GM21529 (cell line): ENCODE data around the gene PDK2.
A peak's percentile ranks its signal among the peaks of the same experiment; 100 is the strongest.

Experiments used
- ATAC-seq: cut with Tn5 transposase; IDR thresholded peaks from one replicate; pipeline ENCODE4 v1.9.1; 2021; ENCODE audit not compliant: unreplicated experiment

The PDK2 gene

GRCh38 chr17:50078430-50078829, 16.7 kb upstream of the PDK2 start:
- no peak for ATAC-seq

DNA sequence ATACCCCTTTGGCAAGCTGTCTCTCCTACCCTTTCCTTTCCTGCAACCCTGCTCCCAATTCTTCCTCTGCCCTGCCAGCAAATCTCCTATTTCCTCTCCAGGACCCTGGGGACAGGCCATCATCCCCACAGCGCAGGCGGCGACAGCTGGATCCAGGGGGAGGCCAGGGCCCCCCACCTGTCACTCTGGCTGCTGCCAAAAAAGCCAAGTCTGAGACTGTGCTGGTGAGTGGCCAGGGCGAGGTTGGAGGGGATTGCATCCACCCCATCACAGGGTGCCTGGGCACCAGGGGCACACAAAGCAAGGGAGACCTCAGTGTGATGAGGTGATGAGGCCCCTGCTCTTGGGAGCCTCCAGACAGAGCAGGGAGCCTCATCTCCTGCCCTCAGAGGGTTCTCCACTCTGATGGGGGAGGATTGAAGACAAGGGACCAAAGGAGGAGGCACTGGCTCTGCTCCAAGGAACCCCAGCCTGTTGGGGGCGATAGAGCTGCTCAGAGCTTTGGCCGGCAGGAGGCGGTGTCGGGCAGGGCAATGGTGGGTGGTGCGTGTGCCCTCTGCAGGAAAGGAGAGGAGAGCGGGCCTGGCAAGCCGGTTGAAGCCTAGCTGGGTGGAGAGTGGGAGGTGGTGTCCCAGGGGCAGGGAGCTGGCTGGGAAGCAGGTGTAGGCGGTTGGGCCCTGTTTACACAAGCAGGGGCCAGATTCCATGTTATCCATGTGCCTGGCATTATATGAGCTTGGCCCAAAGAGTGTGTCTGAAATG, 15.6 kb upstream of the PDK2 start:
- no peak for ATAC-seq

DNA sequence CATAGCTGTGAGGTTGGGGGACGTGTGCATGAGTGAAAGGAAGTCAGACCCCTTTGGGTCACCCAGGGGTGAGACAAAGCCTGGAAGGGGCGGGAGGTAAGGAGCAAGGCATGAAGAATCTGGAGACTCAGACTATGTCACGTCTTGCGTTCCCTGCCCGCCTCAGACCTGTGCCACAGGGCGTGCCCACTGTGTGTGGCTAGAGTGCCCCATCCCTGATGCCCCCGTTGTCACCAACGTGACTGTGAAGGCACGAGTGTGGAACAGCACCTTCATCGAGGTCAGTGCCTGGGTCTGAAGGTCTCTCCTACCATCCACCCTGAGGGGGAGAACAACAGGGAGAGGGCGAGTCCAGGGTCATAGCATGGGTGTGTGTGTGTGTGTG, 15.1 kb upstream of the PDK2 start:
- no peak for ATAC-seq

DNA sequence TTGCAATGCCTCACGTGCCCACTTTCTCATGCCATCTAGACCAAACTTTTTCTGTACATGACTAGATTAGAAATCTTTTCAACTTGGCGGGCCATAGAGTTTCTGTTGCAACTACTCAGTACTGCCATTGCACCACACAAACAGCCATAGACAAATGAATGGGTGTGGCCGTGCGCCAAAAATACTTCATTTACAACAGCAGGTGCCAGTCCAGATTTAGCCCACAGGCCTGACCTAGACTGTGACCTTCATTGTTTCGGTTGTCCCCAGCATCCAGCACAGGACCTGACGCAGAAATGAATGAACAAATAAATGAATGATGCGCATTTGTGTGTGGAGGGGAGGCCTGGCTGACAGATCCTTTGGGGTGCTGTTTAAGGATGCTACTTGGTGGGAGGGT, 14.3 kb upstream of the PDK2 start:
- no peak for ATAC-seq

DNA sequence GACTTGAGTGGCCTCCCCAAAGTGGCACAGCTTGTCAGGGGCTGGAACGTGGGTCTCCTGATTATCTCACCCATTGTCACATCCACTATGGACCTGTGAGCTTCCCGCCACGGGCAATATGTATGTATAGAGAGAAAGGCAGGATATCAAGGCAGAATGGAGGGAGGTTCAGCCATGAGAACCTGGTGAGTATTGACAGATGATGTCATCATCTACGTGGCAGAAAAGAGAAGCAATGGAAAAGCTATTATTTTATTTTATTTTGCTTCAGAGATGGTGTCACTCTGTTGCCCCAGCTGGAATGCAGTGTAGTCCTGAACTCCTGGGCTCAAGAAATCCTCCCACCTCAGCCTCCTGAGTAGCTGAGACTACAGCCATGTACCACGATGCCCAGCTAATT, 13.4 kb upstream of the PDK2 start:
- no peak for ATAC-seq

GRCh38 chr17:50087246-50087911, 7.8 kb upstream of the PDK2 start:
- peak; percentile 64 for ATAC-seq

DNA sequence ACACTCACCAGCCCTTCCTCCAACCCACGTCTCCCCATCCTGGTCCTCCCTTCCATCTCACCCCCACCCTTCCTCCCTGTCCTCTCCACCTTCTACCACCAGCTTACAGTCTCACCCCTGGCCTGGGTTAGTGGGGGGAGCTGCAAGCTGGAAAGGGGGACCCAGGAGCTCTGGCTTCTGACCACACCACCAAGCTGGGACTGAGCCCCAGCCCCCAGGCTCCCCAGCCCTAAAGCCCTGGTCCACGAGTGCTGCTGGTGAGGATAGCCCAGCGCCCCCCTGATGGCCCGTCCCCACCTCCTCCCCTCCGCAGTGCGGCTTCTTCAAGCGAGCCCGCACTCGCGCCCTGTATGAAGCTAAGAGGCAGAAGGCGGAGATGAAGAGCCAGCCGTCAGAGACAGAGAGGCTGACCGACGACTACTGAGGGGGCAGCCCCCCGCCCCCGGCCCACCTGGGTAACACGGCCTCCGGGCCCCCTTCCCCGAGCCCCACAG, 7.2 kb upstream of the PDK2 start:
- no peak for ATAC-seq

DNA sequence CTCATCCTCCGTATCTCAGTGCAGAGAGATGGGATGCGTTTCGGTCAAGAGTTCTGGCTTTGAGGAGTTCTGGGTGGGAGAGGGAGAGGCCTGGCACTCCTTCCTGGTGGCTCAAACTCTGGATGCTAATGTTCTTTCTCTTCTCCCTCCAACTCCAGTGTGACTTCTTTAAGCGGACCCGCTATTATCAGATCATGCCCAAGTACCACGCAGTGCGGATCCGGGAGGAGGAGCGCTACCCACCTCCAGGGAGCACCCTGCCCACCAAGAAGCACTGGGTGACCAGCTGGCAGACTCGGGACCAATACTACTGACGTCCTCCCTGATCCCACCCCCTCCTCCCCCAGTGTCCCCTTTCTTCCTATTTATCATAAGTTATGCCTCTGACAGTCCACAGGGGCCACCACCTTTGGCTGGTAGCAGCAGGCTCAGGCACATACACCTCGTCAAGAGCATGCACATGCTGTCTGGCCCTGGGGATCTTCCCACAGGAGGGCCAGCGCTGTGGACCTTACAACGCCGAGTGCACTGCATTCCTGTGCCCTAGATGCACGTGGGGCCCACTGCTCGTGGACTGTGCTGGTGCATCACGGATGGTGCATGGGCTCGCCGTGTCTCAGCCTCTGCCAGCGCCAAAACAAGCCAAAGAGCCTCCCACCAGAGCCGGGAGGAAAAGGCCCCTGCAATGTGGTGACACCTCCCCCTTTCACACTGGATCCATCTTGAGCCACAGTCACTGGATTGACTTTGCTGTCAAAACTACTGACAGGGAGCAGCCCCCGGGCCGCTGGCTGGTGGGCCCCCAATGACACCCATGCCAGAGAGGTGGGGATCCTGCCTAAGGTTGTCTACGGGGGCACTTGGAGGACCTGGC, 6.0 kb upstream of the PDK2 start:
- ATAC-seq: no peak

GRCh38 chr17:50090071-50090470, 5.1 kb upstream of the PDK2 start:
- ATAC-seq: no peak

GRCh38 chr17:50090971-50091917, 3.9 kb upstream of the PDK2 start:
- ATAC-seq: no peak

- ATAC-seq: no peak
These were observed 3.2 kb upstream of the PDK2 start for GRCh38 chr17:50091918-50092285.

DNA sequence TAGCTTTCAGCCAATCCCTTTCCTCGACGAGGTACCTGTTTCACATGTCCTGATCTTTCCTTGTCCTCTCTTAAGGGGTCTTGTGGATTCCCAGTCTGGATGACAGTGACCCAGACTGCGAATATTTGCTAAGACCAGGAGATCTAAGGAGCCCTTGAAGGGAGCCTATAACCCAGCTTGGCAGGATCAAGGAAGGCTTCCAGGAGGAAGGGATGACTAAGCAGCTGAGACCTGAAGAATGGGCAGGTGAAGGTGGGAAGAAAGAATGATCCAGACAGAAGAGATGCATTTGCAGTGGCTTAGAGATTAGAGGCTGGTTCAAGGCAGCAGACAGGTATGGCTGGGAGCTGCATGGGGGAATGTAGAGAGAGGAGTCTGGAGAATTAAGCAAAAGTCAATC, 1.9 kb upstream of the PDK2 start:
- ATAC-seq: no peak

DNA sequence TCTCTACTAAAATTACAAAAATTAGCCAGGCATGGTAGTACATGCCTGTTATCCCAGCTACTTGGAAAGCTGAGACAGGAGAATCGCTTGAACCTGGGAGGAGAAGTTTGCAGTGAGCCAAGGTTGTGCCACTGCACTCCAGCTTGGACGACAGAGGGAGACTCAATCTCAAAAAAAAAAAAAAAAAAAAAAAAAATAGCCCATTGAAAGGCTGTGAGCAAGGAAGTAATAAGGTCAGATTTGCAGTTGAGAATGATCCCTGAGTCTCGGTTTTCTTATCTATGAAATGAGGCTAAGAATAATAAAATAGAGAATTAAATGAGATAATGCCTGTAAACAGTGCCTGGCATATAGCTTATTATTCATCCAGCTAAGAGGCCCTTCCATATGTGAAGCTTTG, 1.3 kb upstream of the PDK2 start:
- ATAC-seq: no peak

DNA sequence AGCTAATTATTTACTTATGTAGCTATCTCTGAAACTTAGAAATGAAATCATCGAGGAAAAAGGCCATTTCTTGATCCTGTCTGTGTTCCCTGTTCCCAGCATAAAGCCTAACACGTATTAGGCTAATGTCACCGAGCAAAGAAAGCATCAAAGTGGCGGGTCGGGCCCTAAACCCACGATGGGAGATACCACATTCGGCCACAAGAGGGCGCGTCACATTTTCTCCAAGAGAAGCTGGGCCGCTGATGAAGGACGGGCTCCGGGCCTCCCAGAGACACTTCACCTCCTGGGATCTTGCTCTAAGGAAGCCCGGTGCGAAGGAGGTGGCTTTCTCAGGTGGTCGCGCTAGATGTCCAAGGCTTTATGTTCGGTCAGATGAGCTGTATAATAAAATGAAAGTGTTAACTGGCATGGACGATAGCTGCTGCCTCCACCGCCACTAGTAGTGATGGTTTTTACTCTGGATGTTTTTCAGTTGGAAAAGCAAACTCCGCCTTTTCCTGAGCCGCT, 853 bp upstream of the PDK2 start:
- ATAC-seq: no peak

- no peak for ATAC-seq
These were observed 481 bp downstream of the PDK2 start for GRCh38 chr17:50095626-50096037.

- no peak for ATAC-seq
These were observed 941 bp downstream of the PDK2 start for GRCh38 chr17:50096092-50096491.

GRCh38 chr17:50096758-50097157, 1.6 kb downstream of the PDK2 start:
- ATAC-seq: no peak

DNA sequence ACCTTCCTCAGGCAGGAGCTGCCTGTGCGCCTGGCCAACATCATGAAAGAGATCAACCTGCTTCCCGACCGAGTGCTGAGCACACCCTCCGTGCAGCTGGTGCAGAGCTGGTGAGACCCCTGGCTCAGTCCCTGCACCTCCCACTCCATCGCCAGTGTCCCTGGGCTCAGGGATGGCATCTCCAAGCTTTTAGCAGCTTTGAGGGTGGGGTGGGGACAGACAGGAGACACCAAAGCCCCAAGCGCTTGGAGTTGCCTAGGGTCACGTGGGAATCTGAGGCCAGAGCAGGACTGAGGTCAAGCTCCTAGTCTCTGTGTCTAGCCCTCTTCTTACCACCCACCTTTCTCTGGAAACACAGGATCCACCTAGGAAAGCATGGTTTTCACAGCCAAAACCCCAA, 2.3 kb downstream of the PDK2 start:
- no peak for ATAC-seq

GRCh38 chr17:50097926-50098325, 2.8 kb downstream of the PDK2 start:
- no peak for ATAC-seq

GRCh38 chr17:50098583-50098982, 3.4 kb downstream of the PDK2 start:
- ATAC-seq: no peak
